Neutrophil (primary cell): ENCODE results near the gene CDK7.
"Not testable (repeated sequence)": the region's sequence is repeated elsewhere in the genome, so short reads cannot be mapped to it uniquely, and the experiment has no call there.

Source experiments
- H3K27ac ChIP-seq: fragments of 200-600 bp; sonication (generic); 2 replicates; pipeline ENCODE4 v1.5.1; 2016; ENCODE audit warnings: mild to moderate bottlenecking, moderate library complexity
- H3K27me3 ChIP-seq: fragments of 200-600 bp; sonication (generic); 2 replicates; pipeline ENCODE4 v1.6.0; 2016; ENCODE audit warnings: mild to moderate bottlenecking
- H3K36me3 ChIP-seq: fragments of 200-600 bp; sonication (generic); 2 replicates; pipeline ENCODE4 v1.5.1; 2017
- H3K4me1 ChIP-seq, 2 experiments: fragments of 200-600 bp in 1 of 2; sonication (generic) in 1 of 2; 1 replicate in 1 of 2; 2 replicates in 1 of 2; pipeline versions ENCODE4 v1.5.1 to v1.6.1; 2013 to 2016; ENCODE audit warnings: low read depth in 1 of 2, low read length in 1 of 2, mild to moderate bottlenecking in 1 of 2, moderate library complexity in 1 of 2; ENCODE audit not compliant: control insufficient read depth in 1 of 2, insufficient read depth in 1 of 2
- H3K4me3 ChIP-seq, 2 experiments: fragments of 200-600 bp in 1 of 2; sonication (generic) in 1 of 2; 1 replicate in 1 of 2; 2 replicates in 1 of 2; pipeline ENCODE4 v1.5.1; 2013 to 2016; ENCODE audit warnings: low read depth in 1 of 2, low read length in 1 of 2, mild to moderate bottlenecking in 1 of 2, moderate library complexity in 1 of 2
- H3K9me3 ChIP-seq: fragments of 200-600 bp; sonication (generic); 2 replicates; pipeline ENCODE4 v1.5.1; 2016
- CTCF ChIP-seq: fragments of 200-600 bp; sonication (generic); IDR thresholded peaks from 2 replicates; pipeline ENCODE4 v1.5.1; 2016; ENCODE audit warnings: antibody characterized with exemption

CDK7 gene

GRCh38 chr5:69225860-69226259, 8.8 kb upstream of the CDK7 start:
- H3K36me3 ChIP-seq, result peaks cover 40% of the 10 kb centered on the region
- H3K4me3 ChIP-seq, result no peak overlapping the region
- no peaks in the 10 kb centered on the region for H3K9me3 ChIP-seq
- no peaks in the 10 kb centered on the region for H3K4me1 ChIP-seq
- H3K27me3 ChIP-seq, result no peaks in the 10 kb centered on the region
- TF ChIP-seq CTCF, result no peak
- no peak overlapping the region for H3K27ac ChIP-seq

DNA sequence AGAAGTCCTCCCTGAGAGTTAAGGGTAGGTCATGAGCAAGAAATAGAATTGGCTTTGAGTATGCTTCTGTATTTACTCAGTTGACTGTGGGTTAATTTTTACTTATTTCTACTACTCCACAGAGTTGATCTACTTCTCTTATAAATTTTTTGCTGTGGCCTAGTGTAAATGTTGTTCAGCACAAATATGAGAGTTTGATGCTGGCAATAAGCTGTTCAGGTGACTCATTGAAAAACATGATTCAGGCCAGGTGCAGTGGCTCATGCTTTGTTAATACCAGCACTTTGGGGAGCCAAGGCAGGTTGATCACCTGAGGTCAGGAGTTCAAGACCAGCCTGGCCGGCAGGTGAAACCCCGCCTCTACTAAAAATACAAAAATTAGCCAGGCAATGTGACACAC, 4.5 kb upstream of the CDK7 start:
- Histone ChIP-seq H3K4me3 (no peak overlapping the region), H3K27me3 (no peaks in the 10 kb centered on the region), H3K27ac (no peak overlapping the region), H3K9me3 (no peaks in the 10 kb centered on the region), H3K4me1 (peaks cover 5 to 8% of the 10 kb centered on the region in 2 experiments), H3K36me3 (peaks cover 40% of the 10 kb centered on the region)
- no peak for TF ChIP-seq CTCF

DNA sequence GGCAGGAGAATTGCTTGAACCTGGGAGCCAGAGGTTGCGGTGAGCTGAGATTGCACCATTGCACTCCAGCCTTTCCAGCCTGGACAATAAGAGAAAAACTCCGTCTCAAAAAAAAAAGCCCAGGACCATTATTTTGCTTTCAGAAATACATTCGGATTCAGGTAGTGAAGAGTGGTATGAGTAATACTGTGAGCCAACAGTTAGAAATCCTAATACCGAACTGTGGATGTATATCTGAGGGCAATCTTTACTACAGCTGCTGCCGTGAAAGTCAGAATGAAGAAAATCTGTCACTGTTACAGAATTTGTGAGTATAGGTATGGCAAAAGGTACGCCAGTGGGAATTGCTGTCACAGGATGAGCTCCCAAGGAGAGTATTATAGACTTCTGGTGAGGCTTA, 3.4 kb upstream of the CDK7 start:
- H3K4me3 ChIP-seq, result no peak overlapping the region
- TF ChIP-seq CTCF, result no peak
- H3K9me3 ChIP-seq, result no peaks in the 10 kb centered on the region
- no peaks in the 10 kb centered on the region for H3K27me3 ChIP-seq
- H3K36me3 ChIP-seq, result peaks cover 34% of the 10 kb centered on the region
- H3K27ac ChIP-seq, result no peak overlapping the region
- peaks cover 13 to 19% of the 10 kb centered on the region in 2 experiments for H3K4me1 ChIP-seq

DNA sequence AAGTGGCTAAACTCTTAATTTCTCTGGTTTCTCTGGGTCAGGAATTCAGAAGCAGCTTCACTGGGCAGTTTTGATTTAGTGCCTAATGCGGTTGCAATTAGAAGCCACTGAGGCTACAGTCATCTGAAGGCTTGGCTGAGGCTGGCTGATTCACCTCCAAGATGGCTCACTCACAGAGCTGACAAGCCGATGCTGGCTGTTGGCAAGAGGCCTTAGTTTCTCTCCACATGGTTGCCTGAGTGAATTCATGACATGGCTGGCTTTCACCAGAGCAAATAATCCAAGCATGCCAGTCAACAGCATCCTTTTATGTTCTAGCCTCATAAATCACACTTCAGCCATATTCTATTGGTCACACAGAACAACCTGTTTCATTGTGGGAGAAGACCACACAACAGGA, 2.8 kb upstream of the CDK7 start:
- no peak for TF ChIP-seq CTCF
- Histone ChIP-seq H3K4me1 (peaks cover 13 to 20% of the 10 kb centered on the region in 2 experiments), H3K4me3 (no peak overlapping the region), H3K36me3 (peaks cover 30% of the 10 kb centered on the region), H3K9me3 (no peaks in the 10 kb centered on the region), H3K27ac (no peak overlapping the region), H3K27me3 (no peaks in the 10 kb centered on the region)

DNA sequence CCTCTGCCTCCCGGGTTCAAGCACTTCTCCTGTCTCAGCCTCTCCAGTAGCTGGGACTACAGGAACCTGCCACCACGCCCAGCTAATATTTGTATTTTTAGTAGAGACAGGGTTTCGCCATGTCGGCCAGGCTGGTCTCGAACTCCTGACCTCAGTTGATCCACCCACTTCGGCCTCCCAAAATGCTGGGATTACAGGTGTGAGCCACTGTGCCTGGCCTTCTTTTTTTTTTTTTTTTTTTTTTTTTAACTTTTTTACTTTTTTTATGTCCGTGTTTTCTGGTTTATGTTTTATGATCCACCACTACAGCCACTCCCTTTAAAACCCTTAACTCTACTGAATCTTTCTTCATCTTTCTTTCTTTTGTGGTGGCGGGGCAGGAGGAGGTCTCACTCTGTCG, 2.0 kb downstream of the CDK7 start:
- H3K27ac ChIP-seq, H3K27me3 ChIP-seq, H3K9me3 ChIP-seq, H3K4me3 ChIP-seq: not testable (repeated sequence)
- Histone ChIP-seq H3K4me1 (peaks cover 20% of the 10 kb centered on the region in 2 experiments), H3K36me3 (peaks cover 20% of the 10 kb centered on the region)

DNA sequence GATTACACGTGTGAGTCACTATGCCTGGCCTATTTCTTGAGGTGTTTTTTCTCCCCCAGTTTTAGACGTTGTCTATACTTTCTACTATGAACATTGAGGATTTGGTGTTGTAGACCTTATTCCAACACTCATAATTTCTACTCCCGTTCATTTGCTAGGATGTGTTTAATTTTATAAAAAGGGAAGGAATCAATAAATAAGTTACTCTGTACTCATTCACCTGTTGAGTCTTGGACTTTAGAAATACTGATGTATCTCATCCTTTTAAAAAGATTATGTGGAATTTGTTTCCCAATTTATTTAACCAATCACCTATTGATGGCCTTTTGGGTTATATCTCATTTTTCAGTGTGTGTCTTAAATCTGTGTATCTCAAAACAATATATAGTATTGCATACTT, 3.2 kb downstream of the CDK7 start:
- Histone ChIP-seq H3K27me3 (no peaks in the 10 kb centered on the region), H3K4me1 (peaks cover 20% of the 10 kb centered on the region in 2 experiments), H3K36me3 (peaks cover 20% of the 10 kb centered on the region), H3K9me3 (no peaks in the 10 kb centered on the region), H3K4me3 (no peak overlapping the region), H3K27ac (no peak overlapping the region)
- no peak for TF ChIP-seq CTCF
